ENCODE results near the gene WWOX.

WWOX gene

DNA sequence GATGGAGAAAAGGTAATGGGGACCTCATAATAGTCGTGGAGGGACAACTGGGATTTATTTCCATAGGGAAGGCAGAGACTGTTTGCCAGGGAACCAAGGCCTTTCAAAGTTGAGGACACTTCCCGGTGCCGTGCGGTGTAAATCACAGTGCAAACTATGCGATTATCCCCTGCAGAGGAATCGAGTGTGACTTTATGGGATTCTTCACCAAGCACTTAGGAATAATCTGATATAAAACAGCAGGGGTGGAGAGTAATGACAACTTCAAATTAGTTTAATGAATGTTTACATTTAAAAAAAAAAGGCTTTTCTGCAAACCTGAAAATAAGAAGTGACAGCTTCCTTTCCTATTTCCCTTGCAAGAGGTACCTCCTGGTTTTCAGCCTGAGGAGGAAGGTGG lies 962.9 kb downstream of the WWOX start:
- DNase-seq = no peak

DNA sequence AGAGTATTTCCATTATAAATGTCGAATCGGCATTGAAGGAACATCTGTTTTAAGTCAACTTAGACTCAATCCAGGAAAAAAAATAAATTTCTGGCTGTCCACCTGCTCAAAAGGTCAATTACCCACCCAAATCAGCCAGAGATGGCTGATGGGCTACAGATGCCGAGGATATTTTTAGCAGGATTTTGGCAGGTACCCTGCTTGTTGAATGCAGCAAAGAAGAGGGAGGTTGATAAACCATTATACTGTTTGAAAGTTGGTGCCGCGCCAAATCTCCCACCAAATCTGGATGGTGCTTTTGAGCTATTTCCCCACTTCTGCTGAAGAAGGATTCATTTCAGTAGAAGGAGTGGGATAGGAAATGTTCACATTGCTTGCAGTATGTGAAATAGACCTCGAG lies 963.4 kb downstream of the WWOX start:
- DNase-seq = no peak

DNA sequence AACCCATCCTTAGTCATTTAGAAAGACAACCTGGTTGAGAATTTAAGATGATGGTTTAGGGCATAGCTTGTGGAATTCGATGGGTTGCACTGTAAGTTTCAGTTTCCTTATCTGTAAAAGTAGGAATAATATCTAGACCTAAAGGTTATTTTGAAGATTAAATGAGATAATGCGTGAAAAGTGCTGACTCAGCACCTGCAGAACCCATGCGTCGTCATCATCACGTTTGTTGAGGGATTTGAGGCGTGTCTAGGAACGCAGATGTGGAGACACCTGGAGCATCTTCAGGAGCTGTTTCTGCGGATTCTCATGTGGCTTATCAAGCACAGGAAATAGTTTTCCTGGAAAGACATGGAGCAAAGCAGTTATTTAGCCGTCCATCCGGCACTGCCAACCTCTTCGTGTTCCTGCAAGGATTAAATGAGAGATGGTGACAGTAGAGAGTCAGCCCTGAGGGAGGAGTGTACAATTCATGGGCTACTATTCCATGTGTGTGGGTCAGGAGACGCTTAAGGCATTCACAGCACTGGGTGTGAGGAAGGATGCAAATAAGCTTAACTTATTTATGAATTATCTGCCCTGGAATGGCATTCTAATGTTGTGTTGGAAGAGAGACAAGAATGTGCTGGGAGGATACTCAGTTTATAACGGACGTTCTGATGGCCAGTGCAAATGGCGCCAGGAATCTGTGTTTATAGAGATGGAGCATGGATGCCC lies 965.0 kb downstream of the WWOX start:
- DNase-seq = no peak

DNA sequence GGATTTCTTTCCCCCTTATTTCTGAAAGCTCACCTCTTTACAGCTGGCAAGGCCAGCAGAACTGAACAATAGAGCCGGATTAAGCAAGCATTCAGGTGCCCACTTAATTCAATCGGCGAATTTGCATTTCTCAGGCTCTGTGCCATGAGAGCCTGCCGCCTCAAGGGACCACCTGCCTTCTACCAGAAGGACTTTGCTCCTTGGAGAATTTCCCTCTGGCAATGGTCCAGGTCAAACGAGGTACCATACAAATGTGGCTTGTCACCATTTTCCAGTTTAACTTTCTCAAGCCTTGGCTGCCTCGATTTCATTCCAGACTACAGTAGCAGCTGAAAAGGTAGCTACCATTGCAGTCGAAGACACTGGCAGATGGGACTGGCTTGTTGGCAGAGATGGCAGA lies 967.1 kb downstream of the WWOX start:
- no peak for DNase-seq

DNA sequence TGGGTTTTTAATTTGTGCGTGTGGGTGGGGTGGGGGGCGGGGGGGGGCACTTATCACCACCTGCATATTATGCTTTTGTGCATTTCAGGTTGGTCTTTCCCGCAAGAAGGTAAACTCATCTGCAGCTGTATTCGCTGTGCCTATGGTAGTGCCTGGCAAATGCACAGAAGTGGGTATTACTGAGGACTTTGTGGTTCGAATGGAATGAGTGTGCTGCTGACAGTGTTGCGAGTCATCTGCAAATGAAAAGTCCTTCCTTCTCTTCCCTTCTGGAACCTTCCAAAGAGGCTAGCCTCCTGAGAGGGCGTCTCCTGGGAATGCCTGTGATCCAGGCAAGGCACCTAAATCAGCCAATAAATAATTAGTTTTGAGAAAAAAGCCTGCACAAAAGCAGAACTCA lies 968.1 kb downstream of the WWOX start:
- DNase-seq = no peak

DNA sequence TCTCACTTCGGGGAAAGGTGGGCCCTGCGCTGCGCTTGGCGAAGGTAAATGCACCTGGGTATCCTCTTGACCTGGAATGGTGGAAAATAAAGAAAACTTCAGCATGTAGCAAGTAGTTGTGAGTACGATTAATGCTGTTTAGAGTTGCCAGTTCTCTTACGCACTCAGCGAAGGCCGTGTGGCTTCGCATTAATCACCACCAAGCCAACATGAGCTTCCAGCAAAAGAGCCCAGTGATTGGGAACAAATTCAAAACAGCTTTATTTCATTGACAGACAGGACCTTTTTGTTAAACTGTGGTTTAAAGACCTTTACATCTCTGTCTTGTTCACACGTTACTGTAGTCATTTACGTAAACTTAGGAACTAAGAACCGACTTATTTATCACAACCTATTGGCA lies 969.7 kb downstream of the WWOX start:
- no peak for DNase-seq

DNA sequence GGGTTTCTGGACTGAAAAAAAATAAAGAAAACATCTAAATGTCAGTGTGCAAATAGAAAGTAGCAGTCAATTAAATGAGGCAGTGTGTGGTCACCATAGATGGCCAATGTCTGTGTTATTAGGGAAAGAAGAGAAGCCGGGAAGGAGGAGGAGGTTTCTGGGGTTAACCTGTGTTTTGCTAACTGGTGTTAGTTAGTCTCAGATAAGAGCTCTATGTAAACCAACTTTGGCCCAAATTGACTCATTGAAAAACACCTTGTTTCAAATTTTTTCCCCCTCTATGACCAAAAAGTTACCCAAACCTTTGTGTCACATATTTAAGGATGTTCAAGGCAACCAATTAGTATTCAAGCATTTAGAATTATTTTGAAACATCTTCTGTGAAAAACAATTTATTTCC lies 970.2 kb downstream of the WWOX start:
- DNase-seq = no peak

DNA sequence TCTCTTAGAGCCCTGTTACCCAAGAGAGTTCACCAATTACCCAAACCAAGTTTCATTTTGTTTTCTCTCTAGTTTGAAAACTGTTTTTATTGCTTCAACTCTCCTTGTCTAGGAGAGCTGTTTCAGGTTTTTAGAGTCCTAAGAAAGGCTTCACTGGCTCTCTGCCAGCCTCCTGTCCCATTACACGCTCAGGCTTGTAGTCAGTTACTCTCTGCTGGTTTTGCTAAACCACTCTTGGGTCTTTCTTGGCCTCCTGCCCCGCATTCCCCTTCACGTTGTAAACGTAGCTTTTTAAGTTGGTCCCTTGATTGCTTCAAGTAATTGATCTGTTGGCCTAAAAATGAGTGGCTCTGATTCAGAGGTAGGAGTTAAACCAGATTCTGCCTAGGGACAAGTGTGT lies 972.0 kb downstream of the WWOX start:
- DNase-seq = no peak

DNA sequence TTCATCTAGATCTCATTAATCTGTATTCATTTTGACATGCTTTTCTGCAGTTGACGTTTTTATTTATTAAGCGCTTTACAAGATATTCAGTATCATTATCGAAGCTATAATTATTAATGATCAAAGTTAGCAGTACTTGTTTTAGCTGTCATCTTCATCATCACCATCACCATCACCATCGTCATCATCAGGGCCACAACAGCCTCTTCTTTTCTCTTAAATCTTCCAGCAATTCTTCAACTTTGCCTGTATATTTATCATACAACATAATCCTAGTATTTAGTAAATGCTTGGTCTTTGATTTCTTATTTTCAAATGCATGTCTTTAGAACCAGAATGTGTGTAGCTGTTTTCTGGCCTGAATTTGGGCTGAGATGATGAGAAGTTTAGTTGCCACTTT lies 973.1 kb downstream of the WWOX start:
- no peak for DNase-seq

DNA sequence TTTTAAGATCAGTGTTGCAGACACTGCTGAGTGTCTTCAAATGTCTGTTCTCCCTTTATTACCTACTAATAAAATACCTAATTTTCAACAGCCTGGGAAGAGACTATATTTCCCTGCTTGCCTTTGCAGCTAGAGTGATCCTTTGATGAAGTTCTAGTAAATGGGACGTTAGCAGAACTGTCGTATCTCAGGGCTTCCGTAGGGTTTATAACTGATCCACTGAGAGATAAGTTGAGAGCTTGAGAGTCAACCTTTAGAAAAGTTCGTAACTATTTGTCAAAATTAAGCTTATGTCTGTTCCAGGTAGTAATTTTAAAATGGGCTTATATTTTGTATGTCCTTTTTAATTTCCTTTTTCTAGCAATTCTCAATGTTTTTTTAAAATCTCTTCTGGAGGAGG lies 974.1 kb downstream of the WWOX start:
- DNase-seq = no peak

DNA sequence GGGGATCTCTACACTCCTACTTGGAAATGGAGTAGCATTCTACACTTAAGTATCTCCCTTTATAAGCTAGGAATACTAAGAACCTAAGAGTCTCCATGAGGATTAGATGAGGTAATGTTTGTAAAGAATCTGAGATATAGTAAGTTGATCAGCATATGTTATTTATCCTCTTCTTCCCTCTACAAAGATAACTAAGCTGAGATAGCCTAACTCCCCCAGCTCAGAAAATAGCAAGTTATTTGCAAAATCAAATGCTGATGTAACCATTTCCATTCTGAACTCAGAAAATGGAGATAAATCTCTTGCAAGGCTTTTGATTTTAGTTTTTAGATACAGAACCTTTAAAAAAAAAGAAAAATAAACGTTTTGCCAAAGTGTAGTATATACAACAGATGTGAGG lies 975.1 kb downstream of the WWOX start:
- DNase-seq = no peak

DNA sequence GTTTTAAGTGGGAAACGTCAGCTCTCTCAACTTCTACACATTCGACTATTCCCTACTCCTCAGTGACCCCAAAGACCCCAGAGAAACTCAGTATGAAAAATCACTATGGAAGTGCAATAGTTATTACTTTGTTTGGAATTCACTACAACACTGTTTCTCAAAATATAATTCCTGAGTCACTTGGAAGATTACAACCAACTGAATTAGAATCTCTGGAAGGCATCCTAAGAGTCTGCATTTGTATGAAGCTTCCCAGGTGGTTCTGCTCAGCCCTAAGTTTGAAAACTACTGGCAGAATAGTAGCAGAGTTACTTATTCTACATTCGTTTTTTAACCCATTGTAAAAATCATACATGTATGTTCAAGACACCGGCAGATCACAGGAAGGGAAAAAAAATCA lies 975.5 kb downstream of the WWOX start:
- DNase-seq = no peak

DNA sequence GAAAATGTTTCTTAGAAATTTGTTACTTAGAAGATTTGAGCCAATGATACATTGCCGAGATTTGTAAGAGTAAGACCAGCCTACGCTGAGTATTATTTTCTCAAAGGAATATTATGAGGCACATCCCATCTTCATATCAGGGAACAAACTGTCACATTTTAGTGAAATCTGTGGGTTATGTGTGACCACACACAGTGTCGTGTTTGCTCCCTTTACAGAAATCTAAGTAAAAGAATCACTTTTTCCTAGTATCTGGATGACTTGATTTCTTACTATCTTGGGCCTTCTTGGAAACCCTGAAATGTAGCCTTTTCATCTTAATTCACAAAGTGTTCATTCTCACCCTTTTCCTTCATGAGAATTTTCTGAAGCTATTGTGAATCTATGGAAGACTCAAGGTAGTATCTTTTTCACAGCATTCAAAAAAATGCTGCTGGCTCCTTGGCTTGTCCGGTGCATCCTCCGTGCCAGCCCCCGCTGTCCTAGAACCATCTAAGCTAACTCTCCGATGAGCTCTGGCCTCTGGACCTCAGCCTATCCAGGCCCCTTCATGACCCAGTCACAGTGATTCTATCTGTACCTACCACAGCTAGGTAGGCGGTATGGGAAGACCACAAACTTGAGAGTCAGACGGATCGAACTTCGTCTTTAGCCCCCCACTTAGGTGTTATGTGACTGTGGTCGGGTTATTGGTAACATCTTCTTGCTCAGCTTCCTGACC lies 976.8 kb downstream of the WWOX start:
- no peak for DNase-seq

DNA sequence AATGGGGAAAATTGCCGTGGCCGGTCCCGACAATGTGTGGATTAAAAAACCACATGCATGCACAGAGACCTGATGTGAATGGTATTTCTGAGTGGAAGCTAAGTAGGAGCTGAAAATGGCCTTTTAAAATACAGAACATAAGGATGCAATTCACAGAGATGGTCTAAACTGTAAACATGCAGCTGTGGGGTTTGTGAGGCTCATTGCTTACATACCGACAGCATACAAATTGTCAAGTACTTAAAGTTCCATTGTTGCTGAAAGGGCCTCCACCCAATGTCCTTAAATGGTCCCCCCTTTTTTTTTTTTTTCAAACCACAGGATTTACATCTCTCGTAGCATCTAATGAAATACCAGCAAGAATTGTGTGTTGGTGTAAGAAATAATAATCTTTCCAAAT lies 977.9 kb downstream of the WWOX start:
- DNase-seq = no peak

DNA sequence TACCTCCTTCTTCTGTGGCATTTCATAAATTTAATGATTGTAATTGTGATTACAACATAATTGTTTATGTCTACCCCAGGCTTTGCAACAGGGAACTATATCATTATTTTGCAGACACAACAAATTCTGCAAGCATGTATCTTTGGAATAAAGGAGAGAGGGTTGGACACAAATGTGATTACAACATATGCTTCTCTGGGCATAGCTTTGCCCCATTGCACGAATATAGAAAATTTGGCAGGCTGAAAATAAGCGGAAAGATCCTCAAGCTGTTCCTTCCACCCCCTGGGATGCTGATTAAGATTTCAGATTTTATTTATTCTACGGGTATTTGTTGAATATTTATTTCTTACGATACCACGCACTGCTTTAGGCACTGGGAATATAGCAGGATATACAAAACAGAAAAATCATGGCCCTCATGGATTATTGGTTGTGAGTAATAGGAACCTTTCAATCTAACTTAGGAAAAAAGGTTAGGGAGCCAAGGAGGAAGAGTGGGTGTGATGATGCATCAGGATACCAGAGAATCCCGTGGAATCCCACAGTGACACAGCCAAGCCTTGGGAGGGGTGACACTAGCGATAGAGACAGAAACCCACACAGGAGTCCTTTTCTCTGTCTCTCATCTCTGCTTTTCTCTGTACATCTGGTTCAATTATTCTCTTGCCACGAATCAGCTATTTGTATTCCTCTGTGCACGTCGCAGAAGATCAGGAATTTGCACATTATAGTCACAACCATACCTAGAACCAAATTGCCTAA lies 980.4 kb downstream of the WWOX start:
- no peak for DNase-seq

DNA sequence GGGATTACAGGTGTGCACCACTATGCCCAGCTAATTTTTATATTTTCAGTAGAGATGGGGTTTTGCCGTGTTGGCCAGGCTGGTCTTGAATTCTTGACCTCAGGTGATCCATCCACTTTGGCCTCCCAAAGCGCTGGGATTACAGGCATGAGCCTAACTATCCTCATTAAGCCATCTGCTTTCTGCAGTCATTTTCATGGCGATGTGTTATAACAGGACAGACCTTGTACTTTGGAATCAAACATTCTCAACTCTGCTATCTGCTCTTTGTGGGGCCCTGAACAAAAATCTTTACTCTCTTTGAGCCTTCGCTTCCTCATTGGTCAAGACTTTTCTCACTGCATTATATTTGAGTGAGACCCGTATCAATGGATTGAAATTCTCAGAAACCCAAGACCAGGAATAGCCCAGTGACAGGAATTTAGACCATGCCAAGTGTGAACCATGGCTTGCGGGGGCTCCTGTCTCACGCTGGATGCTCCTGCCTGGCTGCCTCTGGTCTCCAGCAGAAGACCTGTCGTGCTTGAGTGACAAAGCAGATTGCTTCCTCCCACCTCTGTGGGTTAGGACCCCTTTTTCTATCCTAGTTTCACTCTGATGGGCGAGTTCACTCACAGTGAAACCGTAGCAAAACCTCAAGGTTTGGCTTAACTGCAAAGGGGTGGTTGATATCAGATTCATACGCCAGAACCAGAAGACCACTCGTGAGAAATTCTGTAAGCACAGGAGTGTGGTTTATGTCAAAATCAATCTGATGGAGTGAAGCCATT lies 982.0 kb downstream of the WWOX start:
- DNase-seq = no peak

DNA sequence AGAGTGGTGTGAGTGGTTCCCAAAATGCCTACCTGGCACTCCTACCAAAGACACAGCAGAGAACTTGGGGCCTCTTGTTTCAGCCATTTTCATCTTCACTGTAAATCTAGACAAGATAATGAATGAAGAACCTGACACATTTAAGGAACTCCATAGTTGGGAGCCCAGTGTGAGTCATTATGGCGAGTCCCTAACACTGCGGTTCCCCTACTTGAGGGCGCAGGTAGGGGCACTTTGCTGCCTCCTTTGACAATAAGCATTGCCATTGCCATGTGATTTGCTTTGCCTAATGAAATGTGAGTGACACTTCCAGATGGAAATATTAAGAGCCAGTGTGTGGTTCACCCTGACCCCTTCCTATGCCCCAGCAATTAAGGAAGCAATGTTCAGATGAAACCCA lies 983.5 kb downstream of the WWOX start:
- DNase-seq = no peak

DNA sequence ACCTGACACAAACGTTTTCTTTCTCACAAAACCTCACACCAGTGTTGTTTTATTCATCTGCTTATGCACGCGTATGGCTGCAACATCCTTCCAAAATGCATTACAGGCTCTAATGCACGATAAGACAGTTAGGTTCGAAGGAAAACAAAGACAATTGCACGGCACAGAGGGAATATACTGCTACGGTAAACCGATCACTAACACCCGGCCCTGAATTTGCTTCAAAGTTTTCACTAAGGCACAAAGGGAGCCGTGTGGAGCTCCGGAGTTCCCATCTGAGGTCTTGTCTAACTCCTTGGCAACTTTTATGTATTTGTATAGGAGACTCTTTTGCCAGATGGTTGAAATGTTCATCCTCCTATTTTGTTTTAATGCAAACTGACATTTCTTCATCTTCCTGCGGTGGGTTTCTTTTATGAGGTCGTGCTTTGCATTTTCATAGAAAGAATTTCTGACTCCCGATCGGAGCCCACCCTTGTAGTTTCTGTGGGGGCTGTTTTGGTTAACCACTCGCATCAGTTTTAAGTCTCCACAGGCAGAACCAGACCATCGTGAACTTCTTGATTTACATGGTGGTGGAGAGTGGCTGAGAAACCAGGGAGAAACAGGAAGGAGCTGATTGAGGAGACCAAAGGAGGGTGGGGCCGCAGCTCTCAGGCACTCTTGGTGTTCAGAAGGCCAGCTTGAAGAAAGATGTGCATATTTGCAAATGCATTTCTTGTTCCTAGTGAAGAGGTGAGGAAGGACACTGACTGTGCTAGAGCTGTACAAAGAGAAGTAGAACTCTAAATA lies 984.2 kb downstream of the WWOX start:
- DNase-seq = no peak

DNA sequence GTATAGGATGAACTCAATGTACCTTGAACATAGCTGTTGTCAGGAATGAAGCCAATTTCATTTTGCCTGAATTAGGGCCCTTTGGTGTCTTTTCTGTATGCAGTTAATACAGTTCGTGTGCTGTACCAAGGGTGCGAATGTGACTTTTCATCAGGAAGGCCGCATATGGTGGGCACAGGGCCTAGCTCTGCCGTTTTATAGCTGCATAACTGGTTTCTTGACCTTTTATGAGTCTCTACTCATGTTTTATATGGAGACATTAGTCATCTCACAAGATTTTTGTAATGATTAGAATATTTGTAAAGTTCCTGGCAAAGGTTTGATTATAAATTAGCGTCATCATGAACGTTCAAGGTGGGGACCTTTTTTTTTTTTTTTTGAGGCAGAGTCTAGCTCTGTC lies 989.5 kb downstream of the WWOX start:
- no peak for DNase-seq

DNA sequence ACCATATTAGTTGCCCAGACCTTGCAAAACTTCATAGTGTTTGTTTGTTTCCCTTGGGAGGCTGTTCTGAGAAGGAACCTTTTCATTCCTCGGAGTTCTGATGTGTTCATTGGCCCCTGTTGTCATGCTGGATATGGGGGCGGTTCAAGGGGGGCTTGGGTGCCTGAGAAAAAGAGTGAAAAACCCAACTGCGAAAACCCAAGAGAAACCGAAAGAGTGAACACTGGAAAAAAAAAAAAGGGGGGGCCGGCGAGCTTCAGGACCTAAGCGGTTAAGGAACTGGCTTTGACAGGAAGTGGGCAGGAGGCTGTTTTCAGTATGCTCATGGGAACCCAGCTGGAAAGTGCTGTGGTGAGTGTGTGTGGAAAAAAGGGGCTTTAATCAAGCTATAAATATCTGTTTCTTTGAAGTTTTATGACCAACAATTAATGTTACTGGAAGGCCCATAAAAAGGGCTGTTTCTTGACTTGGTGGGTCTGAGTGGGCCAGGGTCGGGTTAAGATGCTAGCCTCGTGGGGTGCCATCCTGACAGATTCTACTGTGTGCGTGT lies 990.4 kb downstream of the WWOX start:
- DNase-seq = peak; percentile 36 to 61

DNA sequence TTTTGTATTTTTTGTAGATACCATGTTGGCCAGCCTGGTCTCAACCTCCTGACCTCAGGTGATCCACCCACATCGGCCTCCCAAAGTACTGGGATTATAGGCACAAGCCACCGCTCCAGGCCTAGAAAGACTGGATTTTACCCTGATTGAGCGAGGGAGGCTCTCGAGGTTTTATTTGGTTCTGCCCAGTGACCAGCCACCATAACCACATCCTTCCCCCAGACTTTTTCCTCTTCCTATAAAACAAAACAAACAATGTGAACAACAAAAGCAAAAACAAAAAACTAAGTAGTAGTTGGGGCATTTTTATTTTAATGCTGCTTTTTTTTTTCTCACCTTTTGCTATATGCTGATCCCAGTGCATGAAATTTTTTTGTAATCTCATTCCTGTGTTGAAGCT lies 991.5 kb downstream of the WWOX start:
- no peak for DNase-seq

DNA sequence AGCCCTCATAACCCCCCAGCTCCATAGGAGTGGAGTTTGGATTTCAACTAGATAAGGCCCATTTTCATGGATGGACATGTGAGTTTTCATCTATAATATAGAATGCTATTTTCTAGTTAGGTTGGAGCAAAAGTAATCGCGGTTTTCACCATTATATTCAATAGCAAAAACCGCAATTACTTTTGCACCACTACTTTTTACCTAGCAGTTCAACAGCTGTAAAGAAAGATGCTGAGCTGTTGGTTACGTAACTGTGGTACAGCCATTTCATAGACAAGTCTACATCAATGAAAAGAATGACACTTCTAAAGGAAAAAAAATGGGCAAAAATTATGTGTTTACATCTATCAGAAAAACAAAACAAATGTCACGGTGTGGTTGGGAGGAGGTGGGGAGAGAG lies 993.4 kb downstream of the WWOX start:
- no peak for DNase-seq
